Fibroblast of villous mesenchyme (primary cell): ENCODE results near the gene ZNF440. TPM values are rescaled to one million over a fixed set of nuclear protein-coding genes. Genes with fewer than 3 reads are reported as not detected.
"Not testable (repeated sequence)": the region's sequence is repeated elsewhere in the genome, so short reads cannot be mapped to it uniquely, and the experiment has no call there.

Source experiments
- DNase-seq: peaks from one replicate; pipeline ENCODE4 v3.0.0-alpha.2; 2010; ENCODE audit warnings: low read depth
- H3K4me3 ChIP-seq: 2 replicates; pipeline ENCODE4 v1.5.1; 2011; ENCODE audit warnings: low read depth, mild to moderate bottlenecking, low read length
- CTCF ChIP-seq: IDR thresholded peaks from 2 replicates; pipeline ENCODE4 v1.5.1; 2012; ENCODE audit warnings: low read depth, mild to moderate bottlenecking, low read length; ENCODE audit not compliant: insufficient read depth
- total RNA-seq: library from RNA; depleted of rRNA; stranded (reverse); fragments of >200 nt; gene quantifications from 2 replicates; pipeline ENCODE4 v1.2.3, GENCODE V29; 2012

Gene ZNF440
- total RNA-seq, 1 donor = 9.5 TPM

- DNase-seq = peak; percentile 3
- H3K4me3 ChIP-seq = no peak overlapping the region
- TF ChIP-seq CTCF = no peak
Measured at GRCh38 chr19:11832253-11832912, 18.3 kb downstream of the ZNF440 start.

- DNase-seq = no peak
- H3K4me3 ChIP-seq = no peak overlapping the region
- TF ChIP-seq CTCF = no peak
Measured at GRCh38 chr19:11833541-11833940, 19.5 kb downstream of the ZNF440 start.

GRCh38 chr19:11835626-11836066 is 21.6 kb downstream of the ZNF440 start:
- DNase-seq = peak; percentile 2
- not testable (repeated sequence) for H3K4me3 ChIP-seq

- DNase-seq = peak; percentile 26
- no peak overlapping the region for H3K4me3 ChIP-seq
- TF ChIP-seq CTCF = no peak
Measured at GRCh38 chr19:11843722-11844121, 29.6 kb downstream of the ZNF440 start.

- not testable (repeated sequence) for DNase-seq, H3K4me3 ChIP-seq
Measured at GRCh38 chr19:11847615-11848014, 33.5 kb downstream of the ZNF440 start.

- no peak for DNase-seq
- H3K4me3 ChIP-seq = peak overlapping the region; percentile 68
- no peak for TF ChIP-seq CTCF
Measured at GRCh38 chr19:11848200-11848593, 34.1 kb downstream of the ZNF440 start.

GRCh38 chr19:11848594-11849469 is 34.8 kb downstream of the ZNF440 start, which contains the start of gene ZNF439:
Gene ZNF439, plus strand, starts transcription at chr19:11848726. Its CDS starts 142 bp downstream, at chr19:11848868.
- no peak for TF ChIP-seq CTCF
- DNase-seq = peak; percentile 59
- H3K4me3 ChIP-seq = peak within 1 kb of the TSS; percentile 68

- H3K4me3 ChIP-seq, DNase-seq: not testable (repeated sequence)
Measured at GRCh38 chr19:11850289-11850688, 36.2 kb downstream of the ZNF440 start.
